Neural progenitor cell (in vitro differentiated cells): ENCODE results near the gene GLUL.

Experiments used
- EZH2 ChIP-seq: fragments of 200-600 bp; sonication (generic); IDR thresholded peaks from 2 replicates; pipeline ENCODE4 v1.6.1; 2017; ENCODE audit warnings: antibody characterized with exemption, mild to moderate bottlenecking, moderate library complexity
- EZH2phosphoT487 ChIP-seq: fragments of 200-600 bp; sonication (generic); IDR thresholded peaks from 2 replicates; pipeline ENCODE4 v1.6.1; 2017; ENCODE audit warnings: antibody characterized with exemption
- TF ChIP-seq, protein P1 (sequence below): fragments of 200-600 bp; sonication (generic); IDR thresholded peaks from 2 replicates; pipeline ENCODE4 v1.5.1; 2017; ENCODE audit warnings: antibody characterized with exemption, mild to moderate bottlenecking

GRCh38 chr1:182355723-182356098, 35.9 kb downstream of the GLUL start:
- TF ChIP-seq, protein P1, sequence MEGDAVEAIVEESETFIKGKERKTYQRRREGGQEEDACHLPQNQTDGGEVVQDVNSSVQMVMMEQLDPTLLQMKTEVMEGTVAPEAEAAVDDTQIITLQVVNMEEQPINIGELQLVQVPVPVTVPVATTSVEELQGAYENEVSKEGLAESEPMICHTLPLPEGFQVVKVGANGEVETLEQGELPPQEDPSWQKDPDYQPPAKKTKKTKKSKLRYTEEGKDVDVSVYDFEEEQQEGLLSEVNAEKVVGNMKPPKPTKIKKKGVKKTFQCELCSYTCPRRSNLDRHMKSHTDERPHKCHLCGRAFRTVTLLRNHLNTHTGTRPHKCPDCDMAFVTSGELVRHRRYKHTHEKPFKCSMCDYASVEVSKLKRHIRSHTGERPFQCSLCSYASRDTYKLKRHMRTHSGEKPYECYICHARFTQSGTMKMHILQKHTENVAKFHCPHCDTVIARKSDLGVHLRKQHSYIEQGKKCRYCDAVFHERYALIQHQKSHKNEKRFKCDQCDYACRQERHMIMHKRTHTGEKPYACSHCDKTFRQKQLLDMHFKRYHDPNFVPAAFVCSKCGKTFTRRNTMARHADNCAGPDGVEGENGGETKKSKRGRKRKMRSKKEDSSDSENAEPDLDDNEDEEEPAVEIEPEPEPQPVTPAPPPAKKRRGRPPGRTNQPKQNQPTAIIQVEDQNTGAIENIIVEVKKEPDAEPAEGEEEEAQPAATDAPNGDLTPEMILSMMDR, result no peak
- TF ChIP-seq EZH2 (no peak), EZH2phosphoT487 (no peak)
